ENCODE data around the gene ZRANB3. TPM values are rescaled to one million over a fixed set of nuclear protein-coding genes. Genes with fewer than 3 reads are reported as not detected.
"Not testable (repeated sequence)": the region's sequence is repeated elsewhere in the genome, so short reads cannot be mapped to it uniquely, and the experiment has no call there.

ZRANB3 gene
- total RNA-seq, 1 experiment from 2014 or later = 16.3 TPM

- POLR2A ChIA-PET = no interaction called here
- Mint-ChIP-seq H3K9me3 (ENCODE audit: unreplicated experiment) (peaks cover 17% of the 10 kb centered on the region), H3K36me3 (ENCODE audit: insufficient read depth, unreplicated experiment) (peaks cover 17% of the 10 kb centered on the region), H3K27me3 (ENCODE audit: insufficient read depth, unreplicated experiment) (no peaks in the 10 kb centered on the region), H3K27ac (ENCODE audit: low read depth, unreplicated experiment) (no peak overlapping the region), H3K4me3 (ENCODE audit: unreplicated experiment) (no peak overlapping the region), H3K4me1 (ENCODE audit: insufficient read depth, unreplicated experiment) (no peaks in the 10 kb centered on the region)
- CTCF ChIA-PET = no interaction called here
- intact Hi-C loops (cut with micrococcal nuclease) = no loop called here
- no peak for DNase-seq (ENCODE audit: unreplicated experiment)
- TF ChIP-seq CTCF (IDR thresholded peaks at IDR 0.05; ENCODE audit: unreplicated experiment) = no peak
- no TSS peak for BruUV-seq (replicated peaks)
These were observed 74.2 kb downstream of the ZRANB3 start for GRCh38 chr2:135456835-135457234.

- Mint-ChIP-seq H3K9me3 (ENCODE audit: unreplicated experiment) (peaks cover 17% of the 10 kb centered on the region), H3K4me3 (ENCODE audit: unreplicated experiment) (no peak overlapping the region), H3K36me3 (ENCODE audit: insufficient read depth, unreplicated experiment) (peaks cover 17% of the 10 kb centered on the region), H3K27me3 (ENCODE audit: insufficient read depth, unreplicated experiment) (no peaks in the 10 kb centered on the region), H3K27ac (ENCODE audit: low read depth, unreplicated experiment) (no peak overlapping the region), H3K4me1 (ENCODE audit: insufficient read depth, unreplicated experiment) (no peaks in the 10 kb centered on the region)
- BruUV-seq (replicated peaks) = no TSS peak
- no peak for DNase-seq (ENCODE audit: unreplicated experiment)
- POLR2A ChIA-PET = no interaction called here
- intact Hi-C loops (cut with micrococcal nuclease) = no loop called here
- TF ChIP-seq CTCF (IDR thresholded peaks at IDR 0.05; ENCODE audit: unreplicated experiment) = no peak
- CTCF ChIA-PET = no interaction called here
These were observed 74.6 kb downstream of the ZRANB3 start for GRCh38 chr2:135456431-135456830.

GRCh38 chr2:135454608-135455007 lies 76.4 kb downstream of the ZRANB3 start:
- intact Hi-C loops (cut with micrococcal nuclease) = no loop called here
- Mint-ChIP-seq H3K4me1 (ENCODE audit: insufficient read depth, unreplicated experiment) (no peaks in the 10 kb centered on the region), H3K27me3 (ENCODE audit: insufficient read depth, unreplicated experiment) (no peaks in the 10 kb centered on the region), H3K4me3 (ENCODE audit: unreplicated experiment) (no peak overlapping the region), H3K27ac (ENCODE audit: low read depth, unreplicated experiment) (no peak overlapping the region), H3K36me3 (ENCODE audit: insufficient read depth, unreplicated experiment) (peaks cover 17% of the 10 kb centered on the region), H3K9me3 (ENCODE audit: unreplicated experiment) (peaks cover 17% of the 10 kb centered on the region)
- ChIA-PET POLR2A (no interaction called here), CTCF (no interaction called here)
- BruUV-seq (replicated peaks) = no TSS peak
- no peak for TF ChIP-seq CTCF (IDR thresholded peaks at IDR 0.05; ENCODE audit: unreplicated experiment)
- DNase-seq (ENCODE audit: unreplicated experiment) = no peak

GRCh38 chr2:135453027-135453426 lies 78.0 kb downstream of the ZRANB3 start:
- H3K4me1 Mint-ChIP-seq (ENCODE audit: insufficient read depth, unreplicated experiment); DNase-seq (ENCODE audit: unreplicated experiment); H3K27me3 Mint-ChIP-seq (ENCODE audit: insufficient read depth, unreplicated experiment); H3K4me3 Mint-ChIP-seq (ENCODE audit: unreplicated experiment); BruUV-seq (replicated peaks); POLR2A ChIA-PET; H3K27ac Mint-ChIP-seq (ENCODE audit: low read depth, unreplicated experiment); CTCF ChIA-PET; intact Hi-C loops (cut with micrococcal nuclease): not testable (repeated sequence)
- peaks cover 11% of the 10 kb centered on the region for H3K36me3 Mint-ChIP-seq (ENCODE audit: insufficient read depth, unreplicated experiment)
- H3K9me3 Mint-ChIP-seq (ENCODE audit: unreplicated experiment) = peaks cover 13% of the 10 kb centered on the region

GRCh38 chr2:135451966-135452365 lies 79.1 kb downstream of the ZRANB3 start:
- CTCF ChIA-PET = interaction anchor here (0.6 kb wide), 1 partner anchor 28 kb away, joined by 3 read pairs; no protein-coding TSS in a partner anchor
- POLR2A ChIA-PET = interaction anchor here (0.7 kb wide), 1 partner anchor 919 kb away, joined by 3 read pairs; no protein-coding TSS in a partner anchor

GRCh38 chr2:135443013-135443412 lies 88.0 kb downstream of the ZRANB3 start:
- H3K27me3 Mint-ChIP-seq (ENCODE audit: insufficient read depth, unreplicated experiment); H3K4me1 Mint-ChIP-seq (ENCODE audit: insufficient read depth, unreplicated experiment); H3K27ac Mint-ChIP-seq (ENCODE audit: low read depth, unreplicated experiment); DNase-seq (ENCODE audit: unreplicated experiment); BruUV-seq (replicated peaks); H3K9me3 Mint-ChIP-seq (ENCODE audit: unreplicated experiment); intact Hi-C loops (cut with micrococcal nuclease); H3K4me3 Mint-ChIP-seq (ENCODE audit: unreplicated experiment): not testable (repeated sequence)
- peaks cover 17% of the 10 kb centered on the region for H3K36me3 Mint-ChIP-seq (ENCODE audit: insufficient read depth, unreplicated experiment)
- POLR2A ChIA-PET = interaction anchor here (0.7 kb wide), 1 partner anchor 443 kb away, joined by 3 read pairs; no protein-coding TSS in a partner anchor
- CTCF ChIA-PET = interaction anchor here (0.6 kb wide), 1 partner anchor 299 kb away, joined by 3 read pairs; no protein-coding TSS in a partner anchor

More at GRCh38 chr2:135451966-135452365, 79.1 kb downstream of the ZRANB3 start:
- H3K36me3 Mint-ChIP-seq (ENCODE audit: insufficient read depth, unreplicated experiment) = peaks cover 11% of the 10 kb centered on the region
- intact Hi-C loops (cut with micrococcal nuclease) = no loop called here
- TF ChIP-seq CTCF (IDR thresholded peaks at IDR 0.05; ENCODE audit: unreplicated experiment) = no peak
- H3K9me3 Mint-ChIP-seq (ENCODE audit: unreplicated experiment) = peaks cover 9% of the 10 kb centered on the region
- DNase-seq (ENCODE audit: unreplicated experiment) = no peak
- H3K4me3 Mint-ChIP-seq (ENCODE audit: unreplicated experiment) = no peak overlapping the region
- no TSS peak for BruUV-seq (replicated peaks)
- no peak overlapping the region for H3K27ac Mint-ChIP-seq (ENCODE audit: low read depth, unreplicated experiment)
- H3K27me3 Mint-ChIP-seq (ENCODE audit: insufficient read depth, unreplicated experiment) = no peaks in the 10 kb centered on the region
- no peaks in the 10 kb centered on the region for H3K4me1 Mint-ChIP-seq (ENCODE audit: insufficient read depth, unreplicated experiment)

GRCh38 chr2:135435155-135435554 lies 95.9 kb downstream of the ZRANB3 start:
- BruUV-seq (replicated peaks); H3K4me1 Mint-ChIP-seq (ENCODE audit: insufficient read depth, unreplicated experiment); H3K27ac Mint-ChIP-seq (ENCODE audit: low read depth, unreplicated experiment); DNase-seq (ENCODE audit: unreplicated experiment); H3K36me3 Mint-ChIP-seq (ENCODE audit: insufficient read depth, unreplicated experiment); H3K4me3 Mint-ChIP-seq (ENCODE audit: unreplicated experiment); CTCF ChIA-PET; H3K27me3 Mint-ChIP-seq (ENCODE audit: insufficient read depth, unreplicated experiment); POLR2A ChIA-PET; intact Hi-C loops (cut with micrococcal nuclease); H3K9me3 Mint-ChIP-seq (ENCODE audit: unreplicated experiment): not testable (repeated sequence)

All from MCF 10A (cell line).